ENCODE data around the gene ZNF57. TPM values are rescaled to one million over a fixed set of nuclear protein-coding genes. Genes with fewer than 3 reads are reported as not detected.

Gene ZNF57
- total and polyA plus RNA-seq, 9 of the 15 experiments (the other 6 are each of a cell fraction or from before 2014, with no cell fraction given), result 3.9 to 13.5 (median 7.8) TPM

- TF ChIP-seq ZNF512 (tag; IDR thresholded peaks at IDR 0.05) (0 out of 2 replicates have a peak, but pooled peaks have one; percentile 25), TAF9B (IDR thresholded peaks at IDR 0.05; ENCODE audit: partially characterized antibody) (no peak), ZBTB17 (CRISPR knock-in tag; IDR thresholded peaks at IDR 0.05) (no peak), YY1 (IDR thresholded peaks at IDR 0.05; ENCODE audit: borderline replicate concordance in 1 of 3, control insufficient read depth in 1 of 3, extremely low read depth in 1 of 3, insufficient read depth in 3 of 3, insufficient read length in 1 of 3, insufficient replicate concordance in 2 of 3, low read depth in 1 of 3, low read length in 2 of 3) (peak in 1 of 3 experiments; percentile 39), NFYB (IDR thresholded peaks at IDR 0.05; ENCODE audit: extremely low read depth, insufficient read length) (no peak), NKRF (IDR thresholded peaks at IDR 0.05; ENCODE audit: borderline replicate concordance) (no peak), CUX1 (CRISPR knock-in tag; IDR thresholded peaks at IDR 0.05) (no peak), HCFC1 (IDR thresholded peaks at IDR 0.05; ENCODE audit: low read depth, low read length) (no peak), SMAD4 (CRISPR knock-in tag; conservative IDR thresholded peaks at IDR 0.05) (peak; percentile 92), ZBTB34 (CRISPR knock-in tag; IDR thresholded peaks at IDR 0.05) (0 out of 2 replicates have a peak, but pooled peaks have one; percentile 54), ZNF395 (CRISPR knock-in tag; IDR thresholded peaks at IDR 0.05) (0 out of 2 replicates have a peak, but pooled peaks have one; percentile 2), HDAC6 (IDR thresholded peaks at IDR 0.05; ENCODE audit: low read depth, low read length) (no peak), BRD9 (IDR thresholded peaks at IDR 0.05; ENCODE audit: low read depth, partially characterized antibody) (peak; percentile 40), DDX20 (tag; IDR thresholded peaks at IDR 0.05; ENCODE audit: low read depth) (0 out of 2 replicates have a peak, but pooled peaks have one; percentile 41)
These were observed 45.0 kb downstream of the ZNF57 start (continued) for GRCh38 chr19:2945575-2946184.

Measured in K562 (cell line).